IMR-90 (cell line): ENCODE measurements around the gene GPR183. TPM values are rescaled to one million over a fixed set of nuclear protein-coding genes. Genes with fewer than 3 reads are reported as not detected.

Source experiments
- ATAC-seq: fragments of 200-7000 bp; cut with Tn5 transposase; 2 replicates; pipeline ENCODE4 v1.9.1; 2020; ENCODE audit warnings: low read depth, mild to moderate bottlenecking, moderate library complexity
- BruUV-seq: library from RNA; stranded (reverse); fragments of 400-500 nt; replicated peaks from 2 replicates; lab custom pipeline; 2021; lab: Mats Ljungman, UMichigan
- CTCF ChIA-PET: fragments of 300-600 bp; formaldehyde crosslinking; extraction: SDS; loops from one replicate; lab custom pipeline; 2021; ENCODE audit warnings: antibody characterized with exemption; lab: Yijun Ruan, JAX
- POLR2A ChIA-PET: fragments of 300-600 bp; sonication (Branson Sonifier 250); formaldehyde crosslinking; loops from one replicate; lab custom pipeline; 2022; ENCODE audit warnings: antibody characterized with exemption; ENCODE audit not compliant: unreplicated experiment; lab: Charles Lee
- DNase-seq: peaks from one replicate; pipeline ENCODE4 v3.0.0; 2013
- H2AFZ ChIP-seq: replicated peaks from 2 replicates; pipeline ENCODE3; 2013; ENCODE audit warnings: low read length, mild to moderate bottlenecking; ENCODE audit not compliant: poor library complexity
- H2AK5ac ChIP-seq: 2 replicates; pipeline ENCODE4 v1.6.1; 2013; ENCODE audit warnings: low read depth, low read length, inconsistent platforms
- H2AK9ac ChIP-seq: replicated peaks from 2 replicates; pipeline ENCODE3; 2013; ENCODE audit warnings: mild to moderate bottlenecking, low read depth, low read length, moderate library complexity; ENCODE audit not compliant: poor library complexity
- H2BK120ac ChIP-seq: 2 replicates; pipeline ENCODE4 v1.6.1; 2013; ENCODE audit warnings: low read depth, low read length, inconsistent platforms
- H2BK15ac ChIP-seq: 3 replicates; pipeline ENCODE4 v1.6.1; 2013; ENCODE audit warnings: low read depth, low read length, inconsistent platforms
- H2BK20ac ChIP-seq: 2 replicates; pipeline ENCODE4 v1.6.1; 2013; ENCODE audit warnings: low read depth, mild to moderate bottlenecking, inconsistent platforms, low read length, moderate library complexity
- H2BK5ac ChIP-seq: 2 replicates; pipeline ENCODE4 v1.6.1; 2013; ENCODE audit warnings: mild to moderate bottlenecking, low read depth, low read length, inconsistent platforms; ENCODE audit not compliant: poor library complexity, severe bottlenecking
- H3K14ac ChIP-seq: replicated peaks from 2 replicates; pipeline ENCODE4 v1.6.1; 2013; ENCODE audit warnings: low read depth, low read length, inconsistent platforms
- H3K18ac ChIP-seq: 2 replicates; pipeline ENCODE4 v1.6.1; 2013; ENCODE audit warnings: low read depth, low read length, control low read depth
- H3K23ac ChIP-seq: 2 replicates; pipeline ENCODE4 v1.6.1; 2013; ENCODE audit warnings: low read depth, low read length, inconsistent platforms
- H3K27ac ChIP-seq: 2 replicates; pipeline ENCODE4 v1.5.1; 2013; ENCODE audit warnings: mild to moderate bottlenecking, control low read depth, low read length; ENCODE audit not compliant: insufficient read depth
- H3K27me3 ChIP-seq: 2 replicates; pipeline ENCODE4 v1.6.1; 2013; ENCODE audit warnings: low read length; ENCODE audit not compliant: control insufficient read depth, insufficient read depth
- H3K36me3 ChIP-seq: 2 replicates; pipeline ENCODE4 v1.6.1; 2013; ENCODE audit warnings: low read length, mixed read lengths; ENCODE audit not compliant: control insufficient read depth, insufficient read depth
- H3K4ac ChIP-seq: 2 replicates; pipeline ENCODE4 v1.6.1; 2013; ENCODE audit warnings: low read depth, low read length, inconsistent platforms
- H3K4me1 ChIP-seq: 2 replicates; pipeline ENCODE4 v1.6.1; 2013; ENCODE audit warnings: low read length, mixed read lengths; ENCODE audit not compliant: control insufficient read depth, insufficient read depth
- H3K4me2 ChIP-seq: 2 replicates; pipeline ENCODE4 v1.6.1; 2013; ENCODE audit warnings: low read depth, mild to moderate bottlenecking, control low read depth, low read length, moderate library complexity
- H3K4me3 ChIP-seq: 2 replicates; pipeline ENCODE4 v1.5.1; 2013; ENCODE audit warnings: low read depth, mild to moderate bottlenecking, control low read depth, low read length, moderate library complexity; ENCODE audit not compliant: insufficient read depth
- H3K56ac ChIP-seq: 2 replicates; pipeline ENCODE4 v1.6.1; 2013; ENCODE audit warnings: low read length, inconsistent platforms; ENCODE audit not compliant: insufficient read depth; ENCODE audit errors: extremely low read depth
- H3K79me1 ChIP-seq, 2 experiments: 2 replicates each; pipeline ENCODE4 v1.6.1; 2013; ENCODE audit warnings: low read length in 2 of 2, inconsistent platforms in 1 of 2, low read depth in 1 of 2
- H3K9ac ChIP-seq: 2 replicates; pipeline ENCODE4 v1.6.1; 2013; ENCODE audit warnings: low read depth, low read length, control low read depth
- H3K9me1 ChIP-seq: 2 replicates; pipeline ENCODE4 v1.6.1; 2013; ENCODE audit warnings: low read length, inconsistent platforms; ENCODE audit not compliant: insufficient read depth
- H3K9me3 ChIP-seq: 2 replicates; pipeline ENCODE4 v1.6.1; 2013; ENCODE audit warnings: low read length; ENCODE audit not compliant: control insufficient read depth, insufficient read depth
- H4K20me1 ChIP-seq: 2 replicates; pipeline ENCODE4 v1.6.1; 2013; ENCODE audit warnings: low read length, inconsistent platforms; ENCODE audit not compliant: insufficient read depth
- H4K5ac ChIP-seq: 2 replicates; pipeline ENCODE4 v1.6.1; 2013; ENCODE audit warnings: mild to moderate bottlenecking, low read depth, low read length, control low read depth
- H4K8ac ChIP-seq, 2 experiments: 2 replicates each; pipeline ENCODE4 v1.6.1; 2013; ENCODE audit warnings: low read depth in 2 of 2, low read length in 2 of 2, control low read depth in 1 of 2, inconsistent platforms in 1 of 2
- H4K91ac ChIP-seq: 2 replicates; pipeline ENCODE4 v1.6.1; 2013; ENCODE audit warnings: low read depth, low read length, inconsistent platforms; ENCODE audit not compliant: insufficient read depth
- BHLHE40 ChIP-seq: fragments of 150-350 bp; IDR thresholded peaks from 2 replicates; pipeline ENCODE4 v1.6.1; 2016; ENCODE audit warnings: mild to moderate bottlenecking, low read depth, low read length
- CEBPB ChIP-seq: IDR thresholded peaks from 2 replicates; pipeline ENCODE4 v1.6.1; 2012; ENCODE audit warnings: low read depth, low read length, improper control_type of control experiment
- CHD1 ChIP-seq: IDR thresholded peaks from 2 replicates; pipeline ENCODE4 v1.6.1; 2012; ENCODE audit warnings: low read depth, low read length, improper control_type of control experiment
- FOS ChIP-seq: fragments of 150-350 bp; IDR thresholded peaks from 2 replicates; pipeline ENCODE4 v1.6.1; 2016; ENCODE audit warnings: low read depth, low read length
- MAFK ChIP-seq: IDR thresholded peaks from 2 replicates; pipeline ENCODE4 v1.6.1; 2012; ENCODE audit warnings: low read depth, low read length, improper control_type of control experiment
- MAZ ChIP-seq: IDR thresholded peaks from 2 replicates; pipeline ENCODE4 v1.6.1; 2012; ENCODE audit warnings: low read depth, mild to moderate bottlenecking, low read length, improper control_type of control experiment, moderate library complexity, borderline replicate concordance
- MXI1 ChIP-seq: IDR thresholded peaks from 2 replicates; pipeline ENCODE4 v1.6.1; 2012; ENCODE audit warnings: low read depth, mild to moderate bottlenecking, low read length, moderate library complexity, borderline replicate concordance
- NFE2L2 ChIP-seq: fragments of 150-350 bp; IDR thresholded peaks from 2 replicates; pipeline ENCODE4 v1.6.1; 2016; ENCODE audit warnings: low read depth, mild to moderate bottlenecking, low read length
- POLR2A ChIP-seq: IDR thresholded peaks from 2 replicates; pipeline ENCODE4 v1.6.1; 2012; ENCODE audit warnings: mild to moderate bottlenecking, low read depth, low read length
- RAD21 ChIP-seq: IDR thresholded peaks from 2 replicates; pipeline ENCODE4 v1.6.1; 2012; ENCODE audit warnings: low read length, improper control_type of control experiment
- RCOR1 ChIP-seq: IDR thresholded peaks from 2 replicates; pipeline ENCODE4 v1.6.1; 2012; ENCODE audit warnings: mild to moderate bottlenecking, low read length, improper control_type of control experiment; ENCODE audit not compliant: insufficient replicate concordance
- RFX5 ChIP-seq: IDR thresholded peaks from 2 replicates; pipeline ENCODE4 v1.8.0; 2012; ENCODE audit warnings: low read depth, mild to moderate bottlenecking, low read length, moderate library complexity
- SMC3 ChIP-seq: fragments of 150-350 bp; IDR thresholded peaks from 2 replicates; pipeline ENCODE4 v1.6.1; 2016; ENCODE audit warnings: low read depth, mild to moderate bottlenecking, antibody characterized with exemption, low read length, moderate library complexity
- WGBS, 2 experiments: methylation state at CpG; one replicate each; pipeline versions ENCODE4 v1.1.5 to v1.1.7; 2013; ENCODE audit warnings: missing lambda C conversion rate in 2 of 2; ENCODE audit not compliant: insufficient read length in 1 of 2; ENCODE audit errors: extremely low coverage in 2 of 2; 5-methylcytosine and 5-hydroxymethylcytosine counted together
- dilution Hi-C: fragments of 300-500 bp; cut with HindIII; formaldehyde crosslinking; loops from one replicate; pipeline ENCODE4 v1.14.3; 2018; ENCODE audit warnings: low sequenced_read_pairs; ENCODE audit not compliant: unreplicated experiment
- in situ Hi-C: fragments of 300-500 bp; cut with MboI; formaldehyde crosslinking; loops from 3 replicates; pipeline ENCODE4 v1.14.3; 2019; ENCODE audit warnings: low sequenced_read_pairs, inconsistent platforms, mixed read lengths
- intact Hi-C: fragments of 100-400 bp; cut with micrococcal nuclease; formaldehyde crosslinking; loops from 2 replicates; pipeline ENCODE4 v1.10.0; 2022
- polyA plus RNA-seq, 3 experiments: library from polyadenylated mRNA; depleted of rRNA; stranded (reverse); fragments of >200 nt; gene quantifications; 2 replicates each; pipeline ENCODE4 v1.2.3, GENCODE V29; 2012; ENCODE audit warnings: low replicate concordance in 1 of 3
- total RNA-seq: library from RNA; depleted of rRNA; stranded (reverse); fragments of >200 nt; gene quantifications from 2 replicates; pipeline ENCODE4 v1.2.3, GENCODE V29; 2012
- TF ChIP-seq, protein P1 (sequence below): fragments of 150-350 bp; IDR thresholded peaks from 2 replicates; pipeline ENCODE4 v1.6.1; 2016; ENCODE audit warnings: low read depth, mild to moderate bottlenecking, low read length, moderate library complexity, borderline replicate concordance
- TF ChIP-seq, protein P2 (sequence below): conservative IDR thresholded peaks from 2 replicates; pipeline ENCODE4 v1.5.1; 2012; ENCODE audit warnings: mild to moderate bottlenecking, low read depth, low read length, improper control_type of control experiment
- TF ChIP-seq, protein P3 (sequence below): fragments of 150-350 bp; IDR thresholded peaks from 2 replicates; pipeline ENCODE4 v1.6.1; 2017; ENCODE audit warnings: mild to moderate bottlenecking, antibody characterized with exemption, low read length, low read depth

GPR183 gene
- total and polyA plus RNA-seq, 2 of the 4 experiments (the other 2 are of a cell fraction) = 0.18 to 0.31 TPM

DNA sequence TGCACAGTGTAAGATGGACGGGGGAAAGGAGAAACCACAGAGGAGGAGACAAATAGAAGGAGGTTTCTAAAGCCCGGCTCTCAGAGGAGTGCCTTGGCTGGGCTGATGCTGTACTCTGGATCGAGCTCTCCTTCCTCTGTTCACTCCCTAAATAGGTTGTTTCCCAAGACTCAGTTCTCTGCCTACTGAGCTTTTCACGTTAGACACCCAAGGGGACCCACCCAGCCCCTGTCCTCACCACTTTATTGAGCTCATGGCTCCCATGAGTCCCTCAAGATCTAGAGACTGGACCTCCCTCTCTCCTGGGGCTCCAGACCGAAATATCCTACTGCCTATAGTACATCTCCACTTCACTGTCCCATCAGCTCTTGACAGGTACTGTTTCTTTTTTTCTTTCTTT lies 38.1 kb upstream of the GPR183 start:
- H3K27me3 ChIP-seq = no peaks in the 10 kb centered on the region
- no peaks in the 10 kb centered on the region for H3K9me3 ChIP-seq
- no TSS peak for BruUV-seq
- H3K36me3 ChIP-seq = peaks cover 20% of the 10 kb centered on the region
- H4K91ac ChIP-seq = no peak overlapping the region
- no peak overlapping the region for H2BK5ac ChIP-seq
- ATAC-seq = no peak
- no peak overlapping the region for H2AK5ac ChIP-seq
- H3K18ac ChIP-seq = no peak overlapping the region
- in situ Hi-C loops = no loop called here
- no peak overlapping the region for H3K9ac ChIP-seq
- ChIA-PET CTCF (interaction anchor here (0.9 to 1.1 kb wide), 2 partner anchors 11 to 91 kb away, joined by 3 to 4 read pairs; no protein-coding TSS in a partner anchor), POLR2A (no interaction called here)
- no peak for DNase-seq
- H3K56ac ChIP-seq = no peak overlapping the region
- H3K14ac ChIP-seq = no peak overlapping the region
- dilution Hi-C loops = no loop called here
- no peak overlapping the region for H3K4me2 ChIP-seq
- no peak overlapping the region for H3K23ac ChIP-seq
- no peak overlapping the region for H3K4me3 ChIP-seq
- no peak overlapping the region for H3K4ac ChIP-seq
- no peak overlapping the region for H2AFZ ChIP-seq
- H3K9me1 ChIP-seq = peaks cover 11% of the 10 kb centered on the region
- intact Hi-C loops = no loop called here
- no peak for TF ChIP-seq NFE2L2
- TF ChIP-seq MXI1 = no peak
- TF ChIP-seq SMC3 = no peak
- TF ChIP-seq RFX5 = no peak
- no peak for TF ChIP-seq MAFK
- TF ChIP-seq, protein P1, sequence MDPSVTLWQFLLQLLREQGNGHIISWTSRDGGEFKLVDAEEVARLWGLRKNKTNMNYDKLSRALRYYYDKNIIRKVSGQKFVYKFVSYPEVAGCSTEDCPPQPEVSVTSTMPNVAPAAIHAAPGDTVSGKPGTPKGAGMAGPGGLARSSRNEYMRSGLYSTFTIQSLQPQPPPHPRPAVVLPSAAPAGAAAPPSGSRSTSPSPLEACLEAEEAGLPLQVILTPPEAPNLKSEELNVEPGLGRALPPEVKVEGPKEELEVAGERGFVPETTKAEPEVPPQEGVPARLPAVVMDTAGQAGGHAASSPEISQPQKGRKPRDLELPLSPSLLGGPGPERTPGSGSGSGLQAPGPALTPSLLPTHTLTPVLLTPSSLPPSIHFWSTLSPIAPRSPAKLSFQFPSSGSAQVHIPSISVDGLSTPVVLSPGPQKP = no peak
- TF ChIP-seq FOS = no peak
- TF ChIP-seq, protein P2, sequence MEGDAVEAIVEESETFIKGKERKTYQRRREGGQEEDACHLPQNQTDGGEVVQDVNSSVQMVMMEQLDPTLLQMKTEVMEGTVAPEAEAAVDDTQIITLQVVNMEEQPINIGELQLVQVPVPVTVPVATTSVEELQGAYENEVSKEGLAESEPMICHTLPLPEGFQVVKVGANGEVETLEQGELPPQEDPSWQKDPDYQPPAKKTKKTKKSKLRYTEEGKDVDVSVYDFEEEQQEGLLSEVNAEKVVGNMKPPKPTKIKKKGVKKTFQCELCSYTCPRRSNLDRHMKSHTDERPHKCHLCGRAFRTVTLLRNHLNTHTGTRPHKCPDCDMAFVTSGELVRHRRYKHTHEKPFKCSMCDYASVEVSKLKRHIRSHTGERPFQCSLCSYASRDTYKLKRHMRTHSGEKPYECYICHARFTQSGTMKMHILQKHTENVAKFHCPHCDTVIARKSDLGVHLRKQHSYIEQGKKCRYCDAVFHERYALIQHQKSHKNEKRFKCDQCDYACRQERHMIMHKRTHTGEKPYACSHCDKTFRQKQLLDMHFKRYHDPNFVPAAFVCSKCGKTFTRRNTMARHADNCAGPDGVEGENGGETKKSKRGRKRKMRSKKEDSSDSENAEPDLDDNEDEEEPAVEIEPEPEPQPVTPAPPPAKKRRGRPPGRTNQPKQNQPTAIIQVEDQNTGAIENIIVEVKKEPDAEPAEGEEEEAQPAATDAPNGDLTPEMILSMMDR = no peak
- no peak for TF ChIP-seq RCOR1
- TF ChIP-seq POLR2A = no peak
- no peak for TF ChIP-seq CEBPB
- no peak for TF ChIP-seq CHD1
- TF ChIP-seq RAD21 = no peak
- TF ChIP-seq BHLHE40 = no peak
- no peak for TF ChIP-seq MAZ
- TF ChIP-seq, protein P3, sequence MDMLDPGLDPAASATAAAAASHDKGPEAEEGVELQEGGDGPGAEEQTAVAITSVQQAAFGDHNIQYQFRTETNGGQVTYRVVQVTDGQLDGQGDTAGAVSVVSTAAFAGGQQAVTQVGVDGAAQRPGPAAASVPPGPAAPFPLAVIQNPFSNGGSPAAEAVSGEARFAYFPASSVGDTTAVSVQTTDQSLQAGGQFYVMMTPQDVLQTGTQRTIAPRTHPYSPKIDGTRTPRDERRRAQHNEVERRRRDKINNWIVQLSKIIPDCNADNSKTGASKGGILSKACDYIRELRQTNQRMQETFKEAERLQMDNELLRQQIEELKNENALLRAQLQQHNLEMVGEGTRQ = no peak
- H3K4me1 ChIP-seq = peaks cover under 1% of the 10 kb centered on the region; the same call in 1 of the 2 replicates
- no peaks in the 10 kb centered on the region for H3K79me1 ChIP-seq
- H2BK20ac ChIP-seq = no peak overlapping the region
- no peaks in the 10 kb centered on the region for H4K20me1 ChIP-seq
- H3K27ac ChIP-seq = no peak overlapping the region
- no peak overlapping the region for H4K8ac ChIP-seq
- H2BK120ac ChIP-seq = no peak overlapping the region
- no peak overlapping the region for H4K5ac ChIP-seq
- no peak overlapping the region for H2AK9ac ChIP-seq
- WGBS, 2 experiments = 83% methylated on average over 1 of the region's 5 CpGs; no CpG with 5 or more reads in 1 of the 2 experiments
- H2BK15ac ChIP-seq = no peak overlapping the region
